Tibial artery (tissue), 4 donors: Measurements from ENCODE around the gene DCXR.

ENCODE experiments used
- DNase-seq, 2 donors: peaks; one replicate each; pipeline ENCODE4 v3.0.0-alpha.2; 2019
- H3K27ac ChIP-seq, 2 donors: fragments of 200-600 bp; sonication (generic) in 1 of 2; 1 replicate in 1 of 2; 2 replicates in 1 of 2; pipeline ENCODE4 v1.5.1; 2018 to 2019; ENCODE audit warnings: mild to moderate bottlenecking in 1 of 2
- H3K27me3 ChIP-seq, 2 donors: fragments of 200-600 bp; sonication (generic) in 1 of 2; one replicate each; pipeline versions ENCODE4 v1.5.1 to v1.6.0; 2016 to 2019
- H3K36me3 ChIP-seq, 3 donors: fragments of 200-600 bp; sonication (generic) in 2 of 3; one replicate each; pipeline ENCODE4 v1.5.1; 2016 to 2019; ENCODE audit warnings: mild to moderate bottlenecking in 2 of 3
- H3K4me1 ChIP-seq, 4 donors: fragments of 200-600 bp; sonication (generic) in 2 of 4; 1 replicate in 3 of 4; 2 replicates in 1 of 4; pipeline ENCODE4 v1.5.1; 2016 to 2019
- H3K4me3 ChIP-seq, 2 donors: fragments of 200-600 bp; sonication (generic) in 1 of 2; 1 replicate in 1 of 2; 2 replicates in 1 of 2; pipeline ENCODE4 v1.5.1; 2018 to 2019; ENCODE audit warnings: mild to moderate bottlenecking in 2 of 2
- H3K9me3 ChIP-seq, 3 donors: fragments of 200-600 bp; sonication (generic) in 1 of 3; one replicate each; pipeline ENCODE4 v1.5.1; 2016 to 2019
- intact Hi-C: fragments of 100-400 bp; cut with DNase I; formaldehyde crosslinking; loops from one replicate; pipeline ENCODE4 v1.15.0; 2023; ENCODE audit warnings: low total_unique reads
- TF ChIP-seq, protein P1 (sequence below), 2 experiments: fragments of 200-600 bp in 1 of 2; fragments of 450-650 bp in 1 of 2; IDR thresholded peaks; one replicate each; pipeline ENCODE4 v1.5.1; 2017 to 2019; ENCODE audit warnings: antibody characterized with exemption in 2 of 2, mild to moderate bottlenecking in 1 of 2, moderate library complexity in 1 of 2

DCXR gene

DNA sequence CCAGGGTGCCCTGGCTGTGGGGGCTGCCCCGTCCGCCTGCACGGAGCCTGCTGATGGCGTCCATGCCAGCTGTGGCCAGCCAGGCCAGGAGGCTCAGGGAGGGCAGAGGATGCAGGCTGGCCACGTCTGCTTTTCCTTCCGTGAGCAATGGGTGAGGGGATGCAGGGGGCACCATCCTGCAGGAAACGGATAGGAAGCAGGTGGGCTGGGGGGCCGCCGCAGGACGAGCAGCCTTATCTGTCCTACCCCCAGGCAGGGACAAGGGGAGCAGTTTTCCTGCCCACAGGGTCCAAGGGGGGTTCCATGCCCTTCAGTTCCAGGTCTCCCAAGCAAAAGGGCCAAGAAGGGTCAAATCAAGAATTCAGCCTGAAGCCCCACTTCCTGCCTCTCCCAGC, 21.4 kb upstream of the DCXR start:
- TF ChIP-seq, protein P1, sequence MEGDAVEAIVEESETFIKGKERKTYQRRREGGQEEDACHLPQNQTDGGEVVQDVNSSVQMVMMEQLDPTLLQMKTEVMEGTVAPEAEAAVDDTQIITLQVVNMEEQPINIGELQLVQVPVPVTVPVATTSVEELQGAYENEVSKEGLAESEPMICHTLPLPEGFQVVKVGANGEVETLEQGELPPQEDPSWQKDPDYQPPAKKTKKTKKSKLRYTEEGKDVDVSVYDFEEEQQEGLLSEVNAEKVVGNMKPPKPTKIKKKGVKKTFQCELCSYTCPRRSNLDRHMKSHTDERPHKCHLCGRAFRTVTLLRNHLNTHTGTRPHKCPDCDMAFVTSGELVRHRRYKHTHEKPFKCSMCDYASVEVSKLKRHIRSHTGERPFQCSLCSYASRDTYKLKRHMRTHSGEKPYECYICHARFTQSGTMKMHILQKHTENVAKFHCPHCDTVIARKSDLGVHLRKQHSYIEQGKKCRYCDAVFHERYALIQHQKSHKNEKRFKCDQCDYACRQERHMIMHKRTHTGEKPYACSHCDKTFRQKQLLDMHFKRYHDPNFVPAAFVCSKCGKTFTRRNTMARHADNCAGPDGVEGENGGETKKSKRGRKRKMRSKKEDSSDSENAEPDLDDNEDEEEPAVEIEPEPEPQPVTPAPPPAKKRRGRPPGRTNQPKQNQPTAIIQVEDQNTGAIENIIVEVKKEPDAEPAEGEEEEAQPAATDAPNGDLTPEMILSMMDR (IDR thresholded peaks at IDR 0.05) = no peak
- peaks cover 0 to 13% (median 6%) of the 10 kb centered on the region in 4 donors for H3K4me1 ChIP-seq
- no peaks in the 10 kb centered on the region for H3K9me3 ChIP-seq
- no peak overlapping the region for H3K4me3 ChIP-seq
- no peak for DNase-seq
- peaks cover 45 to 100% (median 91%) of the 10 kb centered on the region in 3 donors for H3K36me3 ChIP-seq
- H3K27ac ChIP-seq = no peak overlapping the region
- intact Hi-C loops = no loop called here
- H3K27me3 ChIP-seq = no peaks in the 10 kb centered on the region

DNA sequence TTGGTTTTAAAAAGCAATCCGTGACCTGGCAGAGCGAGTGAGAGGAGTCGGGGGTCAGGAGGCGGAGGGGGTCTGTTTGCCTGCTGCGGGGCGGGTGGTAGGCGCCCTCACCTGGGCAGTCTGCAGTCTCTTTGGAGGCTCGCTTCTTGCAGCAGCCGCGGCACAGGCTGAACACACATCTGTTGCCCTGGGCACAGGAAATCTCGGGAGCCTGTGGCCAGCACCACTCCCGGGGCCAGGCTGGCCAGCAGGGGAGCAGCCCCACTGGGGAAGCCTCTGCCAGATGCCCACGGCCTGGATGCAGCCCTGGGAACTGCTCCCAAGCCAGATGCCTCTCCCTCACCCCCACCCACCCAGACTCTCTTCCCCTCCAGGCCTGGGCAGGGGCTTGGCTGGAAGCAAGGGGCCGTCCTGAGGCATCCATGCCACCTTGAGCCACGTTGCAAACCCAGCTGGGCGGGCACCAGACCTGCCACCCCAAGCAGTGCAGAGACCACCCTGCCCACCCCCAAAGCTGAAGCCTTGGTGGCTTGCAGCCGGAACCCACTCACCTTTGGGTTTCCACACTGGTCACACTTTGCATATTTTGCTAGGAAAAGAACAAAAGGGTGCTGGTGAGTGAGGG, 20.8 kb upstream of the DCXR start:
- Histone ChIP-seq H3K27me3 (no peaks in the 10 kb centered on the region), H3K36me3 (peaks cover 45 to 100% (median 86%) of the 10 kb centered on the region in 3 donors), H3K27ac (no peak overlapping the region), H3K9me3 (no peaks in the 10 kb centered on the region), H3K4me1 (peaks cover 0 to 13% (median 7%) of the 10 kb centered on the region in 4 donors), H3K4me3 (no peak overlapping the region)
- intact Hi-C loops = no loop called here
- TF ChIP-seq, protein P1 (IDR thresholded peaks at IDR 0.05) = no peak
- DNase-seq = no peak

DNA sequence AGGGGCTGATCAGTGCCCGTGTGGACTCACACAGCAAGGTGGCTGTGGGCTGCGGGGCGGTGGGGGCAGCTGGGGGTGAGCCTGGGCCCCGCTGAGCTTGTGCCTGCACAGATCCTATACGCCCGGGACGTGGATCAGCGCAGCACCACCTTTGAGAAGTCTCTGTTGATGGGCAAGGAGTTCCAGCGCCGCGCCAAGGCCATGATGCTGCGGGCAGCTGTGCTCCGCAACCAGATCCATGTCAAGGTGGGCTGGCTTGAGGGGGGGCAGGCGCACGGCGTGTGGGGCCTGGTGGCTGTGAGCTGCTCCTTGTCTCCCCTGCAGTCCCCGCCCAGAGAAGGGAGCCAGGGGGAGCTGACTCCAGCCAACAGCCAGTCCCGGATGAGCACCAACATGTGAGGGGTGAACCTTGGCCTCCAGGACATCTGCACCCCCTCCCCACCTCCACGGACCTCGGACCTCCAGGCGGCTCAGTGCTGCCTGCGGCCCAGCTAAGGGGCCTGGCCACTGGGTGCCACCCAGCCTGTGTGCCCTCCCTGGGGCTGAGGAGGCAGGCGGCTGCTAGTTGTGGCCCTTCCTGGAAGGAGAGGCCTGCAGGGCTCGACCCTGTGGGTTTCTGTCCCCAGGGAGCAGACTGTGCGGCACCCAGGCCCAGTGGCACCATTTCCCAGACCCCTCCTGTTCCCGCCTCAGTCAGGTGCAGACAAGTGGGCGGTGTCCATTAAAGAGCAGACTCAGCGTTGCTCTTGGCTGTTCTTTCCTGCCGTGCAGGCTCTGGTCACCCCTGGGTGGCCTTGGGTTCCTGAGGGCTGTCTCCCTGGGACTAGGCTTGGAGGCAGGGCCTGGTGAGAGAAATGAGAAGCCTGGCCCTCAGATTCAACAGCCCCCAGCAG, 19.5 kb upstream of the DCXR start:
- intact Hi-C loops = no loop called here
- peaks cover 39 to 89% (median 77%) of the 10 kb centered on the region in 3 donors for H3K36me3 ChIP-seq
- TF ChIP-seq, protein P1 (IDR thresholded peaks at IDR 0.05) = no peak

DNA sequence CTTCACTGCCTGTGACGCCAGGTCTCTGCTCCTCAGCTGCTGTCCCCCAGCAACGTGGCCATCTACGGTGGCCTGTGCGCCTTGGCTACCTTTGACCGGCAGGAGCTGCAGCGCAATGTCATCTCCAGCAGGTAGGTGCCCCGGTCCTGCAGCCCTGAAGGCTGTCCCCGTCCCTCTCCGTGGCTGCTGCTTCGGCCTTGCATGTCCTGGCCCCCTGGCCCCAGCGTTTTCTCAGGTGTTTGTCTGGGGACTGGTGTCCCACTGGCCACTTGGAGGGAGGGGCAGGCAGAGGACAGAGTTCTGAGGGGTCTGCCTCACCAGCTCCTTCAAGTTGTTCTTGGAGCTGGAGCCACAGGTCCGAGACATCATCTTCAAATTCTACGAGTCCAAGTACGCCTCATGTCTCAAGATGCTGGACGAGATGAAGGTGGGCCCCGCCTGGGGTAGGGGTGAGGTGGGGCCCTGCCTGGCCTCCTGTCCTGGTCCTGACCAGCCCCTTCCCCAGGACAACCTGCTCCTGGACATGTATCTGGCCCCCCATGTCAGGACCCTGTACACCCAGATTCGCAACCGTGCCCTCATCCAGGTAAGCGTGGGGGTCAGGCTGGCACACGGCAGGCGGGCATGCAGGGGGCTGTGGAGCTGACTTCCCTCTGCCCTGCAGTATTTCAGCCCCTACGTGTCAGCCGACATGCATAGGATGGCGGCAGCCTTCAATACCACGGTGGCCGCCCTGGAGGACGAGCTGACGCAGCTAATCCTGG, 18.6 kb upstream of the DCXR start:
- peaks cover 6 to 26% (median 19%) of the 10 kb centered on the region in 4 donors for H3K4me1 ChIP-seq
- no peaks in the 10 kb centered on the region for H3K9me3 ChIP-seq
- TF ChIP-seq, protein P1 (IDR thresholded peaks at IDR 0.05) = no peak
- H3K4me3 ChIP-seq = no peak overlapping the region
- H3K36me3 ChIP-seq = peaks cover 37 to 81% (median 68%) of the 10 kb centered on the region in 3 donors
- intact Hi-C loops = no loop called here
- H3K27ac ChIP-seq = no peak overlapping the region
- DNase-seq = no peak
- H3K27me3 ChIP-seq = no peaks in the 10 kb centered on the region

More for the DNA sequence above, 19.5 kb upstream of the DCXR start:
- no peak overlapping the region for H3K4me3 ChIP-seq
- no peaks in the 10 kb centered on the region for H3K27me3 ChIP-seq
- no peak for DNase-seq
- H3K27ac ChIP-seq = no peak overlapping the region
- H3K9me3 ChIP-seq = no peaks in the 10 kb centered on the region
- peaks cover 6 to 26% (median 18%) of the 10 kb centered on the region in 4 donors for H3K4me1 ChIP-seq
